H9 (cell line): ENCODE data around the gene PLAAT3. TPM values are rescaled to one million over a fixed set of nuclear protein-coding genes. Genes with fewer than 3 reads are reported as not detected.

Experiments
- DNase-seq: peaks from one replicate; pipeline ENCODE4 v3.0.0-alpha.2; 2017
- H2AFZ ChIP-seq: one replicate; pipeline ENCODE4 v1.6.1; 2013; ENCODE audit warnings: mild to moderate bottlenecking, low read length, control low read depth, moderate library complexity
- H2AK5ac ChIP-seq: 2 replicates; pipeline ENCODE4 v1.6.1; 2013; ENCODE audit warnings: low read length, control low read depth, mixed read lengths; ENCODE audit not compliant: insufficient read length
- H2BK120ac ChIP-seq: one replicate; pipeline ENCODE4 v1.6.1; 2013; ENCODE audit warnings: low read depth, mild to moderate bottlenecking, low read length, control low read depth, inconsistent platforms; ENCODE audit not compliant: poor library complexity, severe bottlenecking
- H2BK12ac ChIP-seq: 2 replicates; pipeline ENCODE4 v1.6.1; 2013; ENCODE audit warnings: low read length, control low read depth, mixed read lengths, low read depth; ENCODE audit not compliant: insufficient read length
- H2BK15ac ChIP-seq: 2 replicates; pipeline ENCODE4 v1.6.1; 2013; ENCODE audit warnings: low read depth, low read length, control low read depth
- H2BK20ac ChIP-seq: one replicate; pipeline ENCODE4 v1.6.1; 2013; ENCODE audit warnings: low read depth, mild to moderate bottlenecking, low read length, control low read depth, inconsistent platforms; ENCODE audit not compliant: poor library complexity, severe bottlenecking
- H2BK5ac ChIP-seq: 2 replicates; pipeline ENCODE4 v1.6.1; 2013; ENCODE audit warnings: low read length, control low read depth, mixed read lengths; ENCODE audit not compliant: insufficient read length
- H3K14ac ChIP-seq: 2 replicates; pipeline ENCODE4 v1.6.1; 2013; ENCODE audit warnings: low read length, control low read depth; ENCODE audit not compliant: insufficient read depth
- H3K18ac ChIP-seq: 2 replicates; pipeline ENCODE4 v1.6.1; 2013; ENCODE audit warnings: low read depth, mild to moderate bottlenecking, mixed read lengths, low read length, control low read depth; ENCODE audit not compliant: insufficient read length
- H3K23ac ChIP-seq: 2 replicates; pipeline ENCODE4 v1.6.1; 2013; ENCODE audit warnings: low read length, control low read depth, mixed read lengths, low read depth; ENCODE audit not compliant: insufficient read length
- H3K23me2 ChIP-seq: 2 replicates; pipeline ENCODE4 v1.6.1; 2013; ENCODE audit warnings: low read depth, mild to moderate bottlenecking, mixed read lengths, low read length, control low read depth; ENCODE audit not compliant: insufficient read length, poor library complexity, severe bottlenecking
- H3K27ac ChIP-seq: 2 replicates; pipeline ENCODE4 v1.5.1; 2013; ENCODE audit warnings: low read length, control low read depth, mixed read lengths, low read depth; ENCODE audit not compliant: insufficient read length
- H3K27me3 ChIP-seq: 2 replicates; pipeline ENCODE4 v1.6.1; 2013; ENCODE audit warnings: low read length, control low read depth, inconsistent platforms; ENCODE audit not compliant: insufficient read depth
- H3K4ac ChIP-seq: 2 replicates; pipeline ENCODE4 v1.6.1; 2013; ENCODE audit warnings: low read depth, mild to moderate bottlenecking, control low read depth, inconsistent platforms, low read length, moderate library complexity
- H3K4me1 ChIP-seq: 2 replicates; pipeline ENCODE4 v1.6.1; 2013; ENCODE audit warnings: low read length, control low read depth, inconsistent platforms; ENCODE audit not compliant: insufficient read depth
- H3K4me2 ChIP-seq: 2 replicates; pipeline ENCODE4 v1.6.1; 2013; ENCODE audit warnings: low read length, control low read depth, mixed read lengths; ENCODE audit not compliant: insufficient read length, insufficient read depth
- H3K56ac ChIP-seq: 2 replicates; pipeline ENCODE4 v1.6.1; 2013; ENCODE audit warnings: low read depth, mild to moderate bottlenecking, mixed read lengths, low read length, control low read depth; ENCODE audit not compliant: insufficient read length
- H3K79me1 ChIP-seq: 2 replicates; pipeline ENCODE4 v1.6.1; 2013; ENCODE audit warnings: low read depth, mild to moderate bottlenecking, moderate library complexity, low read length, control low read depth, inconsistent platforms; ENCODE audit not compliant: insufficient read depth, poor library complexity, severe bottlenecking
- H3K79me2 ChIP-seq: 2 replicates; pipeline ENCODE4 v1.6.1; 2013; ENCODE audit warnings: low read length, control low read depth, inconsistent platforms; ENCODE audit not compliant: insufficient read depth
- H3K9ac ChIP-seq: 2 replicates; pipeline ENCODE4 v1.6.1; 2013; ENCODE audit warnings: low read length, control low read depth, mixed read lengths; ENCODE audit not compliant: insufficient read length; ENCODE audit errors: extremely low read depth
- H3K9me3 ChIP-seq: one replicate; pipeline ENCODE4 v1.6.1; 2013; ENCODE audit warnings: low read depth, low read length, inconsistent platforms; ENCODE audit not compliant: control insufficient read depth
- H3T11ph ChIP-seq: one replicate; pipeline ENCODE4 v1.6.1; 2013; ENCODE audit warnings: mild to moderate bottlenecking, low read length, control low read depth, inconsistent platforms
- H4K20me1 ChIP-seq: one replicate; pipeline ENCODE4 v1.6.1; 2013; ENCODE audit not compliant: control insufficient read depth, insufficient read length, insufficient read depth
- H4K5ac ChIP-seq: 2 replicates; pipeline ENCODE4 v1.6.1; 2013; ENCODE audit warnings: low read depth, mild to moderate bottlenecking, mixed read lengths, low read length, control low read depth; ENCODE audit not compliant: insufficient read length
- H4K8ac ChIP-seq: replicated peaks from 2 replicates; pipeline ENCODE4 v1.6.1; 2013; ENCODE audit warnings: low read length, control low read depth, mixed read lengths, low read depth; ENCODE audit not compliant: insufficient read length
- H4K91ac ChIP-seq: 2 replicates; pipeline ENCODE4 v1.6.1; 2013; ENCODE audit warnings: low read depth, mild to moderate bottlenecking, moderate library complexity, mixed read lengths, low read length, control low read depth; ENCODE audit not compliant: insufficient read length
- H3K27ac Mint-ChIP-seq, 3 experiments: 2 replicates in 2 of 3; 3 replicates in 1 of 3; pipeline ENCODE4 v1.8.0; 2020 to 2021; ENCODE audit warnings: mixed read lengths in 3 of 3, mild to moderate bottlenecking in 1 of 3, moderate library complexity in 1 of 3
- H3K27me3 Mint-ChIP-seq: 2 replicates; pipeline ENCODE4 v1.8.0; 2021; ENCODE audit warnings: low read depth, mild to moderate bottlenecking, moderate library complexity, mixed read lengths
- H3K36me3 Mint-ChIP-seq, 3 experiments: 2 replicates in 2 of 3; 3 replicates in 1 of 3; pipeline ENCODE4 v1.8.0; 2020 to 2021; ENCODE audit warnings: low read depth in 3 of 3, mixed read lengths in 3 of 3; ENCODE audit not compliant: insufficient read depth in 1 of 3
- H3K4me1 Mint-ChIP-seq, 2 experiments: 2 replicates each; pipeline ENCODE4 v1.8.0; 2020; ENCODE audit warnings: mixed read lengths in 2 of 2
- H3K4me3 Mint-ChIP-seq, 2 experiments: 2 replicates in 1 of 2; 3 replicates in 1 of 2; pipeline ENCODE4 v1.8.0; 2020 to 2021; ENCODE audit warnings: mild to moderate bottlenecking in 2 of 2, mixed read lengths in 2 of 2, moderate library complexity in 1 of 2
- H3K9me3 Mint-ChIP-seq, 2 experiments: 2 replicates in 1 of 2; 3 replicates in 1 of 2; pipeline ENCODE4 v1.8.0; 2020; ENCODE audit warnings: mild to moderate bottlenecking in 2 of 2, mixed read lengths in 2 of 2, moderate library complexity in 1 of 2
- CTCF ChIP-seq: fragments of 200-600 bp; sonication (generic); conservative IDR thresholded peaks from 3 replicates; pipeline ENCODE4 v1.8.0; 2021; ENCODE audit warnings: antibody characterized with exemption, mild to moderate bottlenecking
- WGBS: extraction: QIAGEN DNeasy Blood & Tissue Kit; methylation state at CpG from one replicate; pipeline ENCODE4 v1.1.7; 2013; ENCODE audit warnings: missing lambda C conversion rate, low lambda C conversion rate, mixed read lengths; ENCODE audit not compliant: insufficient read length; ENCODE audit errors: extremely low coverage; 5-methylcytosine and 5-hydroxymethylcytosine counted together
- total RNA-seq: library from RNA; stranded (reverse); gene quantifications from 2 replicates; pipeline ENCODE4 v1.2.1, GENCODE V29; 2021

Gene PLAAT3
- total RNA-seq, 1 experiment from 2014 or later, result 188 TPM

DNA sequence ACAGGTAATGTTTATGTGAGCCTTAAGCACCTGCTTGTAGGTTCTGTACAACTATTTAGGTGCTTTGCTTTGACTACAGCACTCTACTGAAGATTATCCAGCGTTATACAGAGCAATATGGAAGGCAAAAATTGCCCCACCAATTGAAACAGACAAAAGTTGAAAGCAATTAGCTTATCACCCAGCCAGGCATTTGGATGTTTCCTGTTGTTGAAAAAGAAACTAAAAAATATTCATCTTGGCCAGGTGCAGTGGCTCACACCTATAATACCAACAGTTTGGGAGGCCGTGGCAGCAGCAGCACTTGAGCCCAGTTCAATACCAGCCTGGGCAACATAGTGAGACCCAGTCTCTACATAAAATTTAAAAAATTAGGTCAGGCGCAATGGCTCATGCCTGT lies 38.4 kb upstream of the PLAAT3 start:
- Histone ChIP-seq H2BK12ac (no peak overlapping the region), H3K18ac (no peak overlapping the region), H2BK15ac (no peak overlapping the region), H3K56ac (no peak overlapping the region), H2BK120ac (no peak overlapping the region), H3K4me2 (no peak overlapping the region), H3K79me2 (no peaks in the 10 kb centered on the region), H2AFZ (no peak overlapping the region), H4K91ac (no peak overlapping the region), H2BK5ac (no peak overlapping the region), H2BK20ac (no peak overlapping the region), H3K23me2 (no peaks in the 10 kb centered on the region), H3K27ac (no peak overlapping the region), H3K4me1 (no peaks in the 10 kb centered on the region), H3K9ac (no peak overlapping the region), H2AK5ac (no peak overlapping the region), H4K5ac (no peak overlapping the region), H3K9me3 (no peaks in the 10 kb centered on the region), H3K79me1 (no peaks in the 10 kb centered on the region), H3K14ac (no peak overlapping the region), H3K23ac (no peak overlapping the region), H4K20me1 (no peaks in the 10 kb centered on the region), H3T11ph (no peak overlapping the region), H3K27me3 (no peaks in the 10 kb centered on the region), H4K8ac (no peak overlapping the region), H3K4ac (no peak overlapping the region)
- no peak for TF ChIP-seq CTCF
- no peaks in the 10 kb centered on the region for H3K27me3 Mint-ChIP-seq
- no peak overlapping the region for H3K27ac Mint-ChIP-seq
- no peaks in the 10 kb centered on the region; a peak in 1 of 5 replicates for H3K9me3 Mint-ChIP-seq
- DNase-seq, result no peak
- no peaks in the 10 kb centered on the region for H3K4me1 Mint-ChIP-seq
- no peak overlapping the region for H3K4me3 Mint-ChIP-seq
- no CpG with 5 or more reads among the region's 3 CpGs for WGBS
- peaks cover 17 to 54% (median 47%) of the 10 kb centered on the region in 3 experiments for H3K36me3 Mint-ChIP-seq
